ENCODE results near the gene WDR11. TPM values are rescaled to one million over a fixed set of nuclear protein-coding genes. Genes with fewer than 3 reads are reported as not detected.

The WDR11 gene
- total RNA-seq, 1 experiment from 2014 or later, result 48.7 TPM

- no peak overlapping the region for H2BK15ac ChIP-seq (ENCODE audit: low read depth, low read length)
Measured at GRCh38 chr10:120838941-120839340, 12.2 kb upstream of the WDR11 start.

More at GRCh38 chr10:120838941-120839340, 12.2 kb upstream of the WDR11 start:
- H3K79me1 ChIP-seq (ENCODE audit: insufficient read depth, low read depth, low read length, poor library complexity, severe bottlenecking), result no peaks in the 10 kb centered on the region
- no peak overlapping the region for H3K4me3 Mint-ChIP-seq
- no peak overlapping the region for H3K9ac ChIP-seq (ENCODE audit: extremely low read depth, insufficient read length, low read length)
- H3K4me1 Mint-ChIP-seq, result peaks cover 12 to 13% of the 10 kb centered on the region in 2 experiments
- no peaks in the 10 kb centered on the region for H3K9me3 Mint-ChIP-seq
- H4K8ac ChIP-seq (replicated peaks; ENCODE audit: insufficient read length, low read depth, low read length), result no peak overlapping the region
- no peaks in the 10 kb centered on the region for H3K23me2 ChIP-seq (ENCODE audit: insufficient read length, low read depth, low read length, poor library complexity, severe bottlenecking)
- H2BK12ac ChIP-seq (ENCODE audit: insufficient read length, low read depth, low read length), result no peak overlapping the region
- H3K23ac ChIP-seq (ENCODE audit: insufficient read length, low read depth, low read length), result no peak overlapping the region
- H2BK120ac ChIP-seq (ENCODE audit: low read depth, low read length, poor library complexity, severe bottlenecking), result no peak overlapping the region
- no peaks in the 10 kb centered on the region for H3K79me2 ChIP-seq (ENCODE audit: insufficient read depth, low read length)
- no peaks in the 10 kb centered on the region for H4K20me1 ChIP-seq (ENCODE audit: control insufficient read depth, insufficient read depth, insufficient read length)
- no peak for DNase-seq
- no peak overlapping the region for H3K14ac ChIP-seq (ENCODE audit: insufficient read depth, low read length)
- no peak overlapping the region for H3K27ac ChIP-seq (ENCODE audit: insufficient read length, low read depth, low read length)
- peaks cover 3% of the 10 kb centered on the region; the same call in 1 of the 2 replicates for H3K4me1 ChIP-seq (ENCODE audit: insufficient read depth, low read length)
- H3K27ac Mint-ChIP-seq, result no peak overlapping the region
- H4K91ac ChIP-seq (ENCODE audit: insufficient read length, low read depth, low read length), result no peak overlapping the region
- no peak overlapping the region for H3T11ph ChIP-seq (ENCODE audit: low read length)
- no peak overlapping the region for H3K18ac ChIP-seq (ENCODE audit: insufficient read length, low read depth, low read length)
- H3K27me3 ChIP-seq (ENCODE audit: insufficient read depth, low read length), result no peaks in the 10 kb centered on the region
- TF ChIP-seq CTCF (conservative IDR thresholded peaks at IDR 0.05), result no peak
- no peaks in the 10 kb centered on the region for H3K36me3 Mint-ChIP-seq (ENCODE audit: insufficient read depth in 1 of 3, low read depth in 3 of 3)
- H2BK5ac ChIP-seq (ENCODE audit: insufficient read length, low read length), result no peak overlapping the region
- H3K9me3 ChIP-seq (ENCODE audit: control insufficient read depth, low read depth, low read length), result no peaks in the 10 kb centered on the region
- H2BK20ac ChIP-seq (ENCODE audit: low read depth, low read length, poor library complexity, severe bottlenecking), result no peak overlapping the region
- H2AFZ ChIP-seq (ENCODE audit: low read length), result no peak overlapping the region
- WGBS (ENCODE audit: extremely low coverage, insufficient read length, low lambda C conversion rate), result no CpG with 5 or more reads among the region's 3 CpGs
- no peak overlapping the region for H3K4me2 ChIP-seq (ENCODE audit: insufficient read depth, insufficient read length, low read length)
- H2AK5ac ChIP-seq (ENCODE audit: insufficient read length, low read length), result no peak overlapping the region
- no peak overlapping the region for H3K56ac ChIP-seq (ENCODE audit: insufficient read length, low read depth, low read length)
- no peak overlapping the region for H4K5ac ChIP-seq (ENCODE audit: insufficient read length, low read depth, low read length)
- no peaks in the 10 kb centered on the region; the same call in 1 of the 2 replicates for H3K27me3 Mint-ChIP-seq (ENCODE audit: low read depth)
- no peak overlapping the region for H3K4ac ChIP-seq (ENCODE audit: low read depth, low read length)
